Measurements from ENCODE around the gene TRPV4.

Gene TRPV4

GRCh38 chr12:109828754-109829511 lies 4.3 kb downstream of the TRPV4 start:
- no peak for DNase-seq (ENCODE audit: low read depth in 2 of 2, low spot score in 1 of 2)

DNA sequence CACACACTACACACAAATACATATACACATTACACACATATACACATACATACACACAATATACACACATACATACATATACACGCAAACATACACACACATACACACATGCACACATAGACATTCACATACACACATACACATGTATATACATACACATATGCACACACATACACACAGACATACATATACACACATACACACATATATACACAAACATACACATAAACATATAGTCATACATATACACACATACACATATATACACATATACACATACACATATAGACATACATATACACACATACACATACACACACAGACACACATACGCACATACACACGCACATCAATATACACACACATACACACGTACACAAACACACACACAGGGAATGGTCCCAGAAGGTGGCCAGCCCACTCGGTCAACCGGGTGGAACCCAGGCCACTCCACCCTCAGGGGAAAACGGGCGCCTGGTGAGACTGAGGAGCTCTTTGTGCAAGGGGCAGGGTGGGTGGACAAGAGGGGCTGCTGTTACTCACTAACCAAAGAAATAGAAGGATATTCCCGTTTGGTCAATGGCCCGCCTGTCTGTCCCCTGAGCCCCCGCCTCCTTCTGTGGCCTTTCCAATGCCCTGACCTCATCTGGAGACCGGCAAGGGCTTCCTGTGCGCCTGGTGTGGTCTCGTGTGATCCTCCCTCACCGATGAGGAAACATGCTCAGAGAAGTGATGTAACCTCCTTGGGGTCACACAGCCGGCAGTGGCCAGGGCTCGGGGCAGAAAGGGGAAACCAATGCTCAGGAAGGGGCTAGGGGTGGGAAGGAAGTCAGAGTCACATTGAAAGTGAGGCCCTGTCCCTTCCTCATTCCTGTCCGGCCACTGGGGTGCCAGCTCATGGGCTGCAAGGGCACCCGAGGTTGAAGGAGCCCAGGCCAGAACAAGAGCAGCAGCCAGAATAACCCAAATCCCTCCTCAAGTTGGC lies 5.3 kb downstream of the TRPV4 start:
- DNase-seq (ENCODE audit: low read depth in 2 of 2, low spot score in 1 of 2), result no peak

DNA sequence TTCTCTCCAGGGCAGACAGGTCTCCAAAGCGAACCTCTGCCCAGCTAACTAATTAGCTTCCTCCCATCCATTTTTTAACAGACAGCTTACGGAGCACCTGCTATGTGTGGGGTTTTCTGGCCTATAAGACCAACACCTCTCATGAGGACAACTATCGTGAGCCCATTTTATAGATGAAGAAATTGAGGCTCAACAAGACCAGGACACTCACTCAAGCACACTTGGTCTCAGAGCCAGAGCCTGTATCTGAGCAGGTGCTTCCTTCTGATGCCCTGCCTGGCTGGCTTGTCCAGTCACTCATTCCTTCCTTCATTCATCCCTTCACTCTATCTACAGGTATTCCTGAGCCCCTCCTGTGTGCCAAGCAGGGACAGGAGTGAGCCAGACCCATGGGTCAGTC lies 6.1 kb downstream of the TRPV4 start:
- no peak for DNase-seq (ENCODE audit: low read depth in 2 of 2, low spot score in 1 of 2)

- no peak for DNase-seq (ENCODE audit: low read depth in 2 of 2, low spot score in 1 of 2)
Measured at GRCh38 chr12:109824731-109825130, 8.5 kb downstream of the TRPV4 start.

DNA sequence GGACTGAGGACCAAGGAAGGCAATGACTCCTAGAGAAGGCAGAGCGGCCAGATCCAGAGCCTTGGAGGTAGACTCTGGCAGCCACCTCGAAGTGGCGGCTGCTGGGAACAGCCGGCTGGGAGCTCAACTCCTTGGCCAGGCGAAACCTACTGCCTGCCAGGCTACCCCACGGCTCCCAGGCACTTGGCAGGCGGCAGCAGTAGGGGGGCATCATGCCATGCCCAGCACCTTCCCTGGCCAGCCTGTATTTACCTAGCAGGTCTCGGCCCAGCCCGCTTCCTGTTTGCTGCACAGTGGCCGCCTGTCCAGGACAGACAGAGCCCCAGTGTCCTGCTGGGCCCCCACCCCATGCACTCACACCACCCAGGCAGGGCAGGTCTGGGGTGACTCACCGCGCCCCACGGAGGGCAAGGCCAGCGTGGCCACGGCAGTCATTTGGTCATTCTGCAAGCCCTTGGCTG lies 10.2 kb downstream of the TRPV4 start:
- DNase-seq (ENCODE audit: low read depth in 2 of 2, low spot score in 1 of 2), result no peak

- no peak for DNase-seq (ENCODE audit: low read depth in 2 of 2, low spot score in 1 of 2)
Measured at GRCh38 chr12:109822416-109822815, 10.8 kb downstream of the TRPV4 start.

DNA sequence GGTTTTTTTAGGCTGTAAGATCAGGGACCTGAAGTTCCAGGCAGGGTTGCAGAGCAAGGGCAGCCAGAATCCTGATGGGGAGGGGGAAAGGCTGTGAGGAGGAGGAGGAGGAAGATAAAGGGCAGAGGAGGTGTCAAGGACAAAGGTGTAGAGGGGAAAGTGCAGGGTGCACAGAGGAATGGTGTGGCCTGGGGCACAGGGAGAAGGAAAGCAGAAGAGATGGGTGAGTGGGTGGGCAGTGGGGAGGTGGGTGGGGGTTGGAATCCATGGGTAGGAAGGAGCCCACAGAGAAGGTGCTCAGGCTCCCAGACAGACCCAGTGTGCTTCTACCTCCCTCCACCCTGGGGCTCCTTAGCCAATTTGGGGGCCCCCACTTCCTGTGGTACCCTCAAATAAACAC lies 11.2 kb downstream of the TRPV4 start:
- DNase-seq (ENCODE audit: low read depth in 2 of 2, low spot score in 1 of 2), result no peak

DNA sequence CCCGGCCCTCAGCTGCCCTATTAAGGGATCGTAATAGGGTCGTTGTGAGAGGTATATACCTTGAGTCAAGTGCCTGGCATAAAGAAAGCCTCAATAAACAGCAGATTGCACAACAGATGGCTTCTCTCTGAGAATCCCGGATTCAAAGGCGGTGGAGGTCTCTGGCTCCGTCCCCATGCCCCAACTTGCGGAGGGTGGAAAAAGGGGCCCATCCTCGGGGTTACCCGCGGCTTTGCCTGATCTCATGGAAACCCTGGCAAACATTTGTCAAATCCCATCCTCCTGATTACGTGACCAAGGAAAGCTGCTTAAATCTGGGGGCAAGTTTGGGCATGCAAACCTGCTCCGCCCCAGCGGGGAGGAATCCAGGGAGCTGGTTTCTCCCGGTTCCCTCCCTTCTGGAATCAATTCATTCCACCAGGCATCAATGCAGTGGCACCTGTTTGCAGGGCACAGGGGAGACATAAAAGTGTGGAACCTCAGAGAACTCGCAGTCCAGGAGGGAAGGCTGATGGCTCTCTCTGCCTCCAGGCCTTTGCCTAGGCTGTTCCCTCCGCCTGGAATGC lies 12.3 kb downstream of the TRPV4 start:
- DNase-seq (ENCODE audit: low read depth in 2 of 2, low spot score in 1 of 2), result no peak

DNA sequence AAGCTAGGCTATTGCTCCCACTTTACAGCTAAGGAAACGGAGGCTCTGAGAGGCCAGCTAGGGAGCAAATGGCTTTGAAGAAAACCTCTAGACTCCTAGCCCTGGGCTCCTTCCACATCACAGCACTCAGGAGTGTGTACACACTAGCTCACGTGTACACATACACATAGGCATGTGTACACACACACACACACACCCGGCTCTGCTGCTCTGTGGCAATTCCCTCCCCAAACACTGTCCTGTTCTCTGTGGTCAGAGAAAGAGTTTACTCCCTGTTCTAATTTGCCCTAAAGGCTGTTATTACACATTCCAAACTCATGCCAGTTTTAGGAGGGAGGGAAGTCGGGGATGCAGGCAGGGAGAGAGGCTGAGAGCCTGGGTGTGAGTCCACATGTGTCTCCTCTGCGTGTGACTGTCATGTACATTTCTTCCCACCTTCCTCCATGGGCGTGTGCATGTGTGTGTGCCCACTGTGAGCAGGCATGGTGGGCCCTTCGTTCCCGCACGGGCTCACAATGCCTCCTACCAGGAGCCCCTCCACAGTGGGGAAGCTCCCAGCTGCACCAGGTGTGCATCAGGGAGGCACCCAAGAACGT lies 14.2 kb downstream of the TRPV4 start:
- DNase-seq (ENCODE audit: low read depth in 2 of 2, low spot score in 1 of 2), result no peak

GRCh38 chr12:109818253-109818652 lies 14.9 kb downstream of the TRPV4 start:
- no peak for DNase-seq (ENCODE audit: low read depth in 2 of 2, low spot score in 1 of 2)

- no peak for DNase-seq (ENCODE audit: low read depth in 2 of 2, low spot score in 1 of 2)
Measured at GRCh38 chr12:109817627-109818231, 15.5 kb downstream of the TRPV4 start.

GRCh38 chr12:109816870-109817269 lies 16.3 kb downstream of the TRPV4 start:
- DNase-seq (ENCODE audit: low read depth in 2 of 2, low spot score in 1 of 2), result no peak

- DNase-seq (ENCODE audit: low read depth in 2 of 2, low spot score in 1 of 2), result no peak
Measured at GRCh38 chr12:109815757-109816617, 17.2 kb downstream of the TRPV4 start.

- DNase-seq (ENCODE audit: low read depth in 2 of 2, low spot score in 1 of 2), result no peak
Measured at GRCh38 chr12:109815225-109815624, 18.0 kb downstream of the TRPV4 start.

DNA sequence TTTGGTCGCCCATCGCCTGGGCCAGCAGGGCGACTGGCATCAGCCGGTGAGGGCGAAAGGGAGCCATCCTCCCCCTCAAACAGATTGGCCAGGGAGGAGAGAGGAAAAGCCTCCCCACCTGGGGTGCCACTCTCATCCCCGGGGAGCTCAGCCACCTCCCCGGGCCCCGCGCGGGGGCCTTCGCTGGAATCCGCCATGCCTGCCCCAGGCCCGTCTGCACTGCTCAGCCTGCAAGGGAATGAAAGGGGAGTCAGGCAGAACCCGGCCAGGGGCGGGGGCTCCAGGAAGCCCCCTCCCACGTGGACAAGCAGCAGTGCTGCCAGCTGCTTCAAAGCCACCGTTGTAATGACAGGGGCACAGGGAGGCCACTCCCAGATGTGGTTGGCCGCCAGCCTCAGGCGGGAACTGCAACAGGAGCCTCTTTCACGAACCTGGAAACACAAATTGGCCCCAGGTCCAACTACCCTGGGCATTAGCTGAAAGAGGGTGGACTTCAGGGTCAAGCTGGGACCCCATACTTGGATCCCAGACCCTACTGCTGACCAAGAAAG lies 18.5 kb downstream of the TRPV4 start:
- DNase-seq (ENCODE audit: low read depth in 2 of 2, low spot score in 1 of 2), result no peak

- DNase-seq (ENCODE audit: low read depth in 2 of 2, low spot score in 1 of 2), result no peak
Measured at GRCh38 chr12:109813810-109814416, 19.3 kb downstream of the TRPV4 start.

GRCh38 chr12:109811624-109811995 lies 21.6 kb downstream of the TRPV4 start:
- DNase-seq (ENCODE audit: low read depth in 2 of 2, low spot score in 1 of 2), result no peak

GRCh38 chr12:109810954-109811623 lies 22.1 kb downstream of the TRPV4 start:
- no peak for DNase-seq (ENCODE audit: low read depth in 2 of 2, low spot score in 1 of 2)

All from stimulated activated CD8-positive, alpha-beta memory T cell treated with anti-CD3 and anti-CD28 coated beads, Interleukin-4, amount 100 ng/mL, for 4 hours (primary cell).